ENCODE data around the gene CATSPERZ.

CATSPERZ gene

GRCh38 chr11:64342869-64343745 is 42.9 kb downstream of the CATSPERZ start:
- no peak for DNase-seq

- no peak for DNase-seq
These were observed 43.8 kb downstream of the CATSPERZ start for GRCh38 chr11:64343767-64344559.

GRCh38 chr11:64344787-64345186 is 44.6 kb downstream of the CATSPERZ start:
- no peak for DNase-seq

- DNase-seq = no peak
These were observed 47.2 kb downstream of the CATSPERZ start for GRCh38 chr11:64347193-64347867.

GRCh38 chr11:64348383-64349024 is 48.3 kb downstream of the CATSPERZ start:
- no peak for DNase-seq

- no peak for DNase-seq
These were observed 48.8 kb downstream of the CATSPERZ start for GRCh38 chr11:64349025-64349387.

GRCh38 chr11:64349404-64349803 is 49.2 kb downstream of the CATSPERZ start:
- DNase-seq = no peak

- no peak for DNase-seq
These were observed 51.0 kb downstream of the CATSPERZ start for GRCh38 chr11:64351136-64351631.

- no peak for DNase-seq
These were observed 52.2 kb downstream of the CATSPERZ start for GRCh38 chr11:64352099-64352994.

GRCh38 chr11:64352995-64353714 is 53.0 kb downstream of the CATSPERZ start:
- DNase-seq = no peak

GRCh38 chr11:64353715-64354506 is 53.8 kb downstream of the CATSPERZ start:
- DNase-seq = no peak
